WTC11 (cell line): Measurements from ENCODE around the gene GRIN3B. TPM values are rescaled to one million over a fixed set of nuclear protein-coding genes. Genes with fewer than 3 reads are reported as not detected.

ENCODE experiments used
- total RNA-seq: library from RNA; stranded (reverse); gene quantifications from 3 replicates; pipeline ENCODE4 v1.2.3, GENCODE V29; 2021

Gene GRIN3B
- total RNA-seq, 1 experiment from 2014 or later = 1.9 TPM

Other genes starting within 250 kb of the GRIN3B start
- 0.66 to 0.78 TPM (median 0.70 TPM) in 3 replicates for gene MISP, start 249.3 kb upstream of the GRIN3B start, total RNA-seq
- 663 to 692 TPM (median 680 TPM) in 3 replicates for gene PTBP1, start 203.0 kb upstream of the GRIN3B start, total RNA-seq
- 60.6 to 86.8 TPM (median 83.9 TPM) in 3 replicates for gene PLPPR3, start 178.5 kb upstream of the GRIN3B start, total RNA-seq
- 1.2 to 3.3 TPM (median 2.5 TPM) in 3 replicates for gene AZU1, start 172.6 kb upstream of the GRIN3B start, total RNA-seq
- 0.53 to 0.82 TPM (median 0.61 TPM) in 3 replicates for gene PRTN3, start 159.4 kb upstream of the GRIN3B start, total RNA-seq
- gene ELANE, start 148.1 kb upstream of the GRIN3B start, total RNA-seq = not detected in 3 replicates
- gene CFD, start 140.8 kb upstream of the GRIN3B start, total RNA-seq = 1.7 to 2.7 TPM (median 2.5 TPM) in 3 replicates
- 66.9 to 88.8 TPM (median 84.5 TPM) in 3 replicates for gene MED16, start 107.2 kb upstream of the GRIN3B start, total RNA-seq
- gene RNU6-9, start 106.9 kb upstream of the GRIN3B start, total RNA-seq = not detected in 3 replicates
- gene R3HDM4, start 87.2 kb upstream of the GRIN3B start, total RNA-seq = 85.5 to 99.5 TPM (median 88.3 TPM) in 3 replicates
- 2.9 to 4.4 TPM (median 3.6 TPM) in 3 replicates for gene KISS1R, start 83.1 kb upstream of the GRIN3B start, total RNA-seq
- 102 to 116 TPM (median 113 TPM) in 3 replicates for gene ARID3A, start 74.4 kb upstream of the GRIN3B start, total RNA-seq
- 140 to 147 TPM (median 146 TPM) in 3 replicates for gene WDR18, start 16.1 kb upstream of the GRIN3B start, total RNA-seq
- gene TMEM259, start 20.7 kb downstream of the GRIN3B start, total RNA-seq = 176 to 202 TPM (median 191 TPM) in 3 replicates
- gene RNU6-2, start 21.1 kb downstream of the GRIN3B start, total RNA-seq = not detected in 3 replicates
- 387 to 391 TPM (median 390 TPM) in 3 replicates for gene CNN2, start 26.2 kb downstream of the GRIN3B start, total RNA-seq
- gene ABCA7, start 39.7 kb downstream of the GRIN3B start, total RNA-seq = 40.3 to 45.0 TPM (median 41.3 TPM) in 3 replicates
- gene ARHGAP45, start 66.7 kb downstream of the GRIN3B start, total RNA-seq = 40.9 to 46.4 TPM (median 44.1 TPM) in 3 replicates
- gene POLR2E, start 95.0 kb downstream of the GRIN3B start, total RNA-seq = 275 to 291 TPM (median 287 TPM) in 3 replicates
- gene GPX4, start 103.6 kb downstream of the GRIN3B start, total RNA-seq = 363 to 377 TPM (median 368 TPM) in 3 replicates
- gene SBNO2, start 173.8 kb downstream of the GRIN3B start, total RNA-seq = 40.7 to 57.3 TPM (median 48.0 TPM) in 3 replicates
- 106 to 112 TPM (median 106 TPM) in 3 replicates for gene STK11, start 205.4 kb downstream of the GRIN3B start, total RNA-seq
- gene CBARP, start 237.6 kb downstream of the GRIN3B start, total RNA-seq = 21.9 to 23.6 TPM (median 23.4 TPM) in 3 replicates
- gene ATP5F1D, start 241.3 kb downstream of the GRIN3B start, total RNA-seq = 262 to 277 TPM (median 270 TPM) in 3 replicates
- gene MIDN, start 248.2 kb downstream of the GRIN3B start, total RNA-seq = 189 to 190 TPM (median 189 TPM) in 3 replicates